DOHH2 (cell line): ENCODE results near the gene STEAP1B.
A peak's percentile ranks its signal among the peaks of the same experiment; 100 is the strongest.

Source experiments
- H3F3A ChIP-seq: fragments of 200-600 bp; sonication (generic), shearing (Covaris generic); 2 replicates; pipeline ENCODE4 v1.6.0; 2016; ENCODE audit warnings: antibody characterized with exemption, mild to moderate bottlenecking; ENCODE audit not compliant: control insufficient read depth, insufficient read depth
- H3K27ac ChIP-seq: fragments of 200-600 bp; sonication (generic); 2 replicates; pipeline ENCODE4 v1.5.1; 2014; ENCODE audit warnings: low read depth, mild to moderate bottlenecking, low read length, moderate library complexity
- H3K27me3 ChIP-seq: fragments of 200-600 bp; sonication (generic); 2 replicates; pipeline ENCODE4 v1.6.1; 2014; ENCODE audit warnings: mild to moderate bottlenecking, low read length, mixed read lengths; ENCODE audit not compliant: control insufficient read depth
- H3K36me3 ChIP-seq: fragments of 200-600 bp; sonication (generic); 2 replicates; pipeline ENCODE4 v1.6.1; 2014; ENCODE audit warnings: mild to moderate bottlenecking, low read length, moderate library complexity, mixed read lengths; ENCODE audit not compliant: control insufficient read depth
- H3K4me1 ChIP-seq: fragments of 200-600 bp; sonication (generic); 2 replicates; pipeline ENCODE4 v1.6.1; 2014; ENCODE audit warnings: mild to moderate bottlenecking, low read length, mixed read lengths; ENCODE audit not compliant: control insufficient read depth
- H3K4me2 ChIP-seq: fragments of 200-600 bp; sonication (generic); 2 replicates; pipeline ENCODE4 v1.6.0; 2014; ENCODE audit warnings: mild to moderate bottlenecking, low read length, moderate library complexity
- H3K4me3 ChIP-seq: fragments of 200-600 bp; sonication (generic); 2 replicates; pipeline ENCODE4 v1.5.1; 2014; ENCODE audit warnings: mild to moderate bottlenecking, low read length, mixed read lengths
- H3K79me2 ChIP-seq: fragments of 200-600 bp; sonication (generic); 2 replicates; pipeline ENCODE4 v1.6.1; 2014; ENCODE audit warnings: mild to moderate bottlenecking, low read length, mixed read lengths; ENCODE audit not compliant: control insufficient read depth
- H3K9me2 ChIP-seq: fragments of 200-600 bp; sonication (generic); replicated peaks from 2 replicates; pipeline ENCODE4 v1.6.1; 2014; ENCODE audit warnings: mild to moderate bottlenecking, low read length, mixed read lengths; ENCODE audit not compliant: control insufficient read depth
- H3K9me3 ChIP-seq: fragments of 200-600 bp; sonication (generic); 2 replicates; pipeline ENCODE4 v1.6.1; 2014; ENCODE audit warnings: antibody characterized with exemption, low read length, mixed read lengths; ENCODE audit not compliant: control insufficient read depth, insufficient read depth
- H4K20me1 ChIP-seq: fragments of 200-600 bp; sonication (generic); 2 replicates; pipeline ENCODE4 v1.6.0; 2014; ENCODE audit warnings: low read depth, mild to moderate bottlenecking, antibody characterized with exemption, low read length, moderate library complexity; ENCODE audit not compliant: control insufficient read depth, insufficient read depth
- EZH2phosphoT487 ChIP-seq: fragments of 200-600 bp; sonication (generic); IDR thresholded peaks from 2 replicates; pipeline ENCODE4 v1.6.1; 2017; ENCODE audit warnings: borderline replicate concordance, mild to moderate bottlenecking, antibody characterized with exemption, low read length, moderate library complexity, mixed read lengths
- TF ChIP-seq, protein P1 (sequence below): fragments of 200-600 bp; sonication (generic); IDR thresholded peaks from one replicate; pipeline ENCODE4 v1.5.1; 2014; ENCODE audit warnings: antibody characterized with exemption, mild to moderate bottlenecking, low read depth, low read length; ENCODE audit not compliant: poor library complexity, severe bottlenecking

Gene STEAP1B

DNA sequence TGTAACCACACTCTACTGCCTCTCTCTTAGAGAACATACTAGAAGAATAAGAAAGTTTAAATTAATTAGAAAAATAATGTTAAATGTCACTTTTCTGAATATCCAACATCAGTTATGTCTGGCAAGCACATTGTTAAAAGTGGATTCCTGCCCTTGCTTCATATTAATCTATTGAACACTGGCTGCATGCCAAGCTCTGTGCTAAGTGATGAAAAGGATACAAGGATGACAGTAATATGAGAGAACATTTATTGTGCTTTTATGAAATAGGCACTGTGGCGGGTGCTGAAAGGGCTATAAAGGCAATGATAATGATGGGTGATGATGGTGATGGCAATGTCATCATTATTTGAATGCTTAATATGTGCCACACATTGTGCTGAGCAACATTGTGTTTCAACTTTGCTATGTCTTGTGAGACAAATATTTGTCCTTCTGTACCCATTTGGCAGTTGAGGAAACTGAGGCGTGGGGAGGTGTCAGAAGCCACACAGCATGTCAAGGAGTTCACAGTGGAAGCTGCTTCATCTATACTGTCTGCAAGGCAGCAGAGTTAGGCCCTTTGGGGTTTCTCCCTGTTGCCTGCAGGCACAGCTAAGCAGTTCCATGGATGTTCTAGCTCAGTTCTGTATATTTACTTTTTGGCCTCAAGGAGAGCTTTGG, 78.9 kb downstream of the STEAP1B start:
- Histone ChIP-seq H3K9me3 (no peaks in the 10 kb centered on the region), H3K9me2 (no peaks in the 10 kb centered on the region), H4K20me1 (no peaks in the 10 kb centered on the region), H3K4me1 (peaks cover 78% of the 10 kb centered on the region), H3K27me3 (no peaks in the 10 kb centered on the region), H3K79me2 (peaks cover 11% of the 10 kb centered on the region), H3K27ac (peak overlapping the region; percentile 97), H3K36me3 (peaks cover 5% of the 10 kb centered on the region; the same call in 1 of the 2 replicates), H3K4me3 (peak overlapping the region; percentile 23), H3F3A (peaks cover 33% of the 10 kb centered on the region), H3K4me2 (peak overlapping the region; percentile 68)
- TF ChIP-seq EZH2phosphoT487: no peak
- TF ChIP-seq, protein P1, sequence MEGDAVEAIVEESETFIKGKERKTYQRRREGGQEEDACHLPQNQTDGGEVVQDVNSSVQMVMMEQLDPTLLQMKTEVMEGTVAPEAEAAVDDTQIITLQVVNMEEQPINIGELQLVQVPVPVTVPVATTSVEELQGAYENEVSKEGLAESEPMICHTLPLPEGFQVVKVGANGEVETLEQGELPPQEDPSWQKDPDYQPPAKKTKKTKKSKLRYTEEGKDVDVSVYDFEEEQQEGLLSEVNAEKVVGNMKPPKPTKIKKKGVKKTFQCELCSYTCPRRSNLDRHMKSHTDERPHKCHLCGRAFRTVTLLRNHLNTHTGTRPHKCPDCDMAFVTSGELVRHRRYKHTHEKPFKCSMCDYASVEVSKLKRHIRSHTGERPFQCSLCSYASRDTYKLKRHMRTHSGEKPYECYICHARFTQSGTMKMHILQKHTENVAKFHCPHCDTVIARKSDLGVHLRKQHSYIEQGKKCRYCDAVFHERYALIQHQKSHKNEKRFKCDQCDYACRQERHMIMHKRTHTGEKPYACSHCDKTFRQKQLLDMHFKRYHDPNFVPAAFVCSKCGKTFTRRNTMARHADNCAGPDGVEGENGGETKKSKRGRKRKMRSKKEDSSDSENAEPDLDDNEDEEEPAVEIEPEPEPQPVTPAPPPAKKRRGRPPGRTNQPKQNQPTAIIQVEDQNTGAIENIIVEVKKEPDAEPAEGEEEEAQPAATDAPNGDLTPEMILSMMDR: no peak

DNA sequence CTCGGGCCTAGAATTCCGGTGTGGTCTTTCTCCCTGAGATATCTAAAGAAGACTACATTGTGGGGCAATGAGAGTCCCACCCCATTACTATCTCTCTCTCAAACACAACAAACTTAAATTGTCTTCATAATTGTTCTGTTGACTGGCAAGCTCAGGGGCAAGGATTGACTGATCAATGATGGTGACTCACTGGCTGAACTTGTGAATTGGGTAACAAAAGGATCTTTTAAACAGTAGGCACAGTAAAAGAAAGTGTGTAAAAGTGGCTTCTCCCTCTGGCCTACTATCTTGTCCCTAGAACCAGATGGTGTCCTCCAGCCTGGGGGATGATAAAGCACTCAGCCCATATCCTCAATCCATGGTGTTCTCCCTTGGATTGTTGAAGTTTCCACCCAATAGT, 80.0 kb downstream of the STEAP1B start:
- no peaks in the 10 kb centered on the region for H3K27me3 ChIP-seq
- peak overlapping the region; percentile 8; the same call in 1 of the 2 replicates for H3K4me2 ChIP-seq
- H3K36me3 ChIP-seq: peaks cover 5% of the 10 kb centered on the region; the same call in 1 of the 2 replicates
- H3K4me3 ChIP-seq: no peak overlapping the region
- no peak for TF ChIP-seq EZH2phosphoT487
- TF ChIP-seq, protein P1: no peak
- H4K20me1 ChIP-seq: no peaks in the 10 kb centered on the region
- peaks cover 22% of the 10 kb centered on the region for H3F3A ChIP-seq
- H3K27ac ChIP-seq: peak overlapping the region; percentile 97; the same call in 1 of the 2 replicates
- peaks cover 11% of the 10 kb centered on the region for H3K79me2 ChIP-seq
- no peaks in the 10 kb centered on the region for H3K9me3 ChIP-seq
- H3K4me1 ChIP-seq: peaks cover 69% of the 10 kb centered on the region
- no peaks in the 10 kb centered on the region for H3K9me2 ChIP-seq

DNA sequence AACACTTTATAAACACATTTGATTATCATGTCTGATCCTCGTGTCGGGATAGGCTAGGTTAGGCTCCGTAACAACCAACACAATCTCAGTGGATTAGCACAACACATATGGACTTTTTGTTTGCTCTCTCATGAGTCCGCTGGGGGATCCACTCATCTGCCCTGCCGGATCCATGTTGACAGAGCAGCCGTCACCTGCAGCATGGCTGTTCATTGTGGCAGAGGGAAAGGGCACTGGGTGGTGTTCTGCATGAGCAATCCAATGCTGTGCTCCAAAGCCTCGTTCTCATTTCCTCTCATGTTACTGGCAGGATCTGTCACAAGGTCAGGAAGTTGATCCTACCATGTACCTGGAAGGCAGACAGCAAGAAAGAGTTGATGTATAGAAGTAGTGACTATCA, 80.5 kb downstream of the STEAP1B start:
- no peak overlapping the region for H3K4me2 ChIP-seq
- H3K27ac ChIP-seq: no peak overlapping the region
- H3K4me3 ChIP-seq: no peak overlapping the region
- peaks cover 69% of the 10 kb centered on the region for H3K4me1 ChIP-seq
- no peaks in the 10 kb centered on the region for H3K9me2 ChIP-seq
- H3K27me3 ChIP-seq: no peaks in the 10 kb centered on the region
- peaks cover 11% of the 10 kb centered on the region for H3K79me2 ChIP-seq
- H3K9me3 ChIP-seq: no peaks in the 10 kb centered on the region
- peaks cover 17% of the 10 kb centered on the region for H3F3A ChIP-seq
- peaks cover 5% of the 10 kb centered on the region; the same call in 1 of the 2 replicates for H3K36me3 ChIP-seq
- TF ChIP-seq EZH2phosphoT487: no peak
- TF ChIP-seq, protein P1: no peak
- H4K20me1 ChIP-seq: no peaks in the 10 kb centered on the region
